Measurements from ENCODE around the gene S100A4. TPM values are rescaled to one million over a fixed set of nuclear protein-coding genes. Genes with fewer than 3 reads are reported as not detected.
A peak's percentile ranks its signal among the peaks of the same experiment; 100 is the strongest.

S100A4 gene
- total RNA-seq, 1 experiment from 2014 or later: 22.7 TPM

DNA sequence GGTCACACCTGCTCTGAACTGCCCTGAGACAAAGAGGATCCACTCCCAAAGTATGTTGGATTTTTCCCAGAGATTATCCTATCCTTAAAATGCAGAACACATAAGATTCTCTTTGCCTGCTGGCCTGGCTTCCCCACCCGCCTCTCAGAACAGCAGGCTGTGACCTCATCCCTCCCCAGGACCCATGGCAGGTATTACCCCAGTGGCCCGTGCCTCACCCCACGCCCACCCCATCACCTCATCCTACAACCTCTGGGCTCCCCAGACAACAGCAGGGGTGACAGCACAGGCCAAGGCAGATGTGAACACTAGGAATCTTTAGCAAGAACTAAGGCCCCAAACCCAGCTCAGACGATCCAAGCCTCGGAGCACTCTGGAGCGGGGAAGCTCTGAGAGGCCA is 50.1 kb downstream of the S100A4 start:
- CTCF ChIA-PET: interaction anchor here (0.6 to 4.3 kb wide), 39 partner anchors 8 to 236 kb away, joined by 3 to 169 read pairs (median 7); partner anchors contain the start of genes CHTOP, PGLYRP3, PGLYRP4 and S100A13
- TF ChIP-seq GABPB1 (CRISPR knock-in tag; IDR thresholded peaks at IDR 0.05): no peak
- TF ChIP-seq, protein P1, sequence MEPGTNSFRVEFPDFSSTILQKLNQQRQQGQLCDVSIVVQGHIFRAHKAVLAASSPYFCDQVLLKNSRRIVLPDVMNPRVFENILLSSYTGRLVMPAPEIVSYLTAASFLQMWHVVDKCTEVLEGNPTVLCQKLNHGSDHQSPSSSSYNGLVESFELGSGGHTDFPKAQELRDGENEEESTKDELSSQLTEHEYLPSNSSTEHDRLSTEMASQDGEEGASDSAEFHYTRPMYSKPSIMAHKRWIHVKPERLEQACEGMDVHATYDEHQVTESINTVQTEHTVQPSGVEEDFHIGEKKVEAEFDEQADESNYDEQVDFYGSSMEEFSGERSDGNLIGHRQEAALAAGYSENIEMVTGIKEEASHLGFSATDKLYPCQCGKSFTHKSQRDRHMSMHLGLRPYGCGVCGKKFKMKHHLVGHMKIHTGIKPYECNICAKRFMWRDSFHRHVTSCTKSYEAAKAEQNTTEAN (CRISPR knock-in tag; IDR thresholded peaks at IDR 0.05): no peak
- TF ChIP-seq MYBL2 (CRISPR knock-in tag; IDR thresholded peaks at IDR 0.05): no peak
- TF ChIP-seq EMX1 (CRISPR knock-in tag; IDR thresholded peaks at IDR 0.05): no peak
- TF ChIP-seq GTF2I (CRISPR knock-in tag; conservative IDR thresholded peaks at IDR 0.05): no peak
- TF ChIP-seq, protein P2, sequence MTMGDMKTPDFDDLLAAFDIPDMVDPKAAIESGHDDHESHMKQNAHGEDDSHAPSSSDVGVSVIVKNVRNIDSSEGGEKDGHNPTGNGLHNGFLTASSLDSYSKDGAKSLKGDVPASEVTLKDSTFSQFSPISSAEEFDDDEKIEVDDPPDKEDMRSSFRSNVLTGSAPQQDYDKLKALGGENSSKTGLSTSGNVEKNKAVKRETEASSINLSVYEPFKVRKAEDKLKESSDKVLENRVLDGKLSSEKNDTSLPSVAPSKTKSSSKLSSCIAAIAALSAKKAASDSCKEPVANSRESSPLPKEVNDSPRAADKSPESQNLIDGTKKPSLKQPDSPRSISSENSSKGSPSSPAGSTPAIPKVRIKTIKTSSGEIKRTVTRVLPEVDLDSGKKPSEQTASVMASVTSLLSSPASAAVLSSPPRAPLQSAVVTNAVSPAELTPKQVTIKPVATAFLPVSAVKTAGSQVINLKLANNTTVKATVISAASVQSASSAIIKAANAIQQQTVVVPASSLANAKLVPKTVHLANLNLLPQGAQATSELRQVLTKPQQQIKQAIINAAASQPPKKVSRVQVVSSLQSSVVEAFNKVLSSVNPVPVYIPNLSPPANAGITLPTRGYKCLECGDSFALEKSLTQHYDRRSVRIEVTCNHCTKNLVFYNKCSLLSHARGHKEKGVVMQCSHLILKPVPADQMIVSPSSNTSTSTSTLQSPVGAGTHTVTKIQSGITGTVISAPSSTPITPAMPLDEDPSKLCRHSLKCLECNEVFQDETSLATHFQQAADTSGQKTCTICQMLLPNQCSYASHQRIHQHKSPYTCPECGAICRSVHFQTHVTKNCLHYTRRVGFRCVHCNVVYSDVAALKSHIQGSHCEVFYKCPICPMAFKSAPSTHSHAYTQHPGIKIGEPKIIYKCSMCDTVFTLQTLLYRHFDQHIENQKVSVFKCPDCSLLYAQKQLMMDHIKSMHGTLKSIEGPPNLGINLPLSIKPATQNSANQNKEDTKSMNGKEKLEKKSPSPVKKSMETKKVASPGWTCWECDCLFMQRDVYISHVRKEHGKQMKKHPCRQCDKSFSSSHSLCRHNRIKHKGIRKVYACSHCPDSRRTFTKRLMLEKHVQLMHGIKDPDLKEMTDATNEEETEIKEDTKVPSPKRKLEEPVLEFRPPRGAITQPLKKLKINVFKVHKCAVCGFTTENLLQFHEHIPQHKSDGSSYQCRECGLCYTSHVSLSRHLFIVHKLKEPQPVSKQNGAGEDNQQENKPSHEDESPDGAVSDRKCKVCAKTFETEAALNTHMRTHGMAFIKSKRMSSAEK (CRISPR knock-in tag; IDR thresholded peaks at IDR 0.05; ENCODE audit: borderline replicate concordance): no peak
- no peak for TF ChIP-seq CREM (CRISPR knock-in tag; IDR thresholded peaks at IDR 0.05)
- TF ChIP-seq, protein P3, sequence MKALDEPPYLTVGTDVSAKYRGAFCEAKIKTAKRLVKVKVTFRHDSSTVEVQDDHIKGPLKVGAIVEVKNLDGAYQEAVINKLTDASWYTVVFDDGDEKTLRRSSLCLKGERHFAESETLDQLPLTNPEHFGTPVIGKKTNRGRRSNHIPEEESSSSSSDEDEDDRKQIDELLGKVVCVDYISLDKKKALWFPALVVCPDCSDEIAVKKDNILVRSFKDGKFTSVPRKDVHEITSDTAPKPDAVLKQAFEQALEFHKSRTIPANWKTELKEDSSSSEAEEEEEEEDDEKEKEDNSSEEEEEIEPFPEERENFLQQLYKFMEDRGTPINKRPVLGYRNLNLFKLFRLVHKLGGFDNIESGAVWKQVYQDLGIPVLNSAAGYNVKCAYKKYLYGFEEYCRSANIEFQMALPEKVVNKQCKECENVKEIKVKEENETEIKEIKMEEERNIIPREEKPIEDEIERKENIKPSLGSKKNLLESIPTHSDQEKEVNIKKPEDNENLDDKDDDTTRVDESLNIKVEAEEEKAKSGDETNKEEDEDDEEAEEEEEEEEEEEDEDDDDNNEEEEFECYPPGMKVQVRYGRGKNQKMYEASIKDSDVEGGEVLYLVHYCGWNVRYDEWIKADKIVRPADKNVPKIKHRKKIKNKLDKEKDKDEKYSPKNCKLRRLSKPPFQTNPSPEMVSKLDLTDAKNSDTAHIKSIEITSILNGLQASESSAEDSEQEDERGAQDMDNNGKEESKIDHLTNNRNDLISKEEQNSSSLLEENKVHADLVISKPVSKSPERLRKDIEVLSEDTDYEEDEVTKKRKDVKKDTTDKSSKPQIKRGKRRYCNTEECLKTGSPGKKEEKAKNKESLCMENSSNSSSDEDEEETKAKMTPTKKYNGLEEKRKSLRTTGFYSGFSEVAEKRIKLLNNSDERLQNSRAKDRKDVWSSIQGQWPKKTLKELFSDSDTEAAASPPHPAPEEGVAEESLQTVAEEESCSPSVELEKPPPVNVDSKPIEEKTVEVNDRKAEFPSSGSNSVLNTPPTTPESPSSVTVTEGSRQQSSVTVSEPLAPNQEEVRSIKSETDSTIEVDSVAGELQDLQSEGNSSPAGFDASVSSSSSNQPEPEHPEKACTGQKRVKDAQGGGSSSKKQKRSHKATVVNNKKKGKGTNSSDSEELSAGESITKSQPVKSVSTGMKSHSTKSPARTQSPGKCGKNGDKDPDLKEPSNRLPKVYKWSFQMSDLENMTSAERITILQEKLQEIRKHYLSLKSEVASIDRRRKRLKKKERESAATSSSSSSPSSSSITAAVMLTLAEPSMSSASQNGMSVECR (CRISPR knock-in tag; IDR thresholded peaks at IDR 0.05; ENCODE audit: borderline replicate concordance): no peak
- TF ChIP-seq ZNF121 (CRISPR knock-in tag; IDR thresholded peaks at IDR 0.05): no peak
- no peak for TF ChIP-seq JAZF1 (CRISPR knock-in tag; IDR thresholded peaks at IDR 0.05)
- no peak for TF ChIP-seq ZNF232 (CRISPR knock-in tag; IDR thresholded peaks at IDR 0.05)
- no peak for TF ChIP-seq ZNF416 (CRISPR knock-in tag; IDR thresholded peaks at IDR 0.05)
- TF ChIP-seq NFYB (CRISPR knock-in tag; conservative IDR thresholded peaks at IDR 0.05; ENCODE audit: low read depth): no peak
- no peak for TF ChIP-seq ZNF263 (CRISPR knock-in tag; IDR thresholded peaks at IDR 0.05; ENCODE audit: low read depth)
- no peak for TF ChIP-seq PRRX2 (CRISPR knock-in tag; IDR thresholded peaks at IDR 0.05)
- no peak for TF ChIP-seq GRHL2 (CRISPR knock-in tag; IDR thresholded peaks at IDR 0.05; ENCODE audit: insufficient replicate concordance, severe bottlenecking)
- TF ChIP-seq, protein P4, sequence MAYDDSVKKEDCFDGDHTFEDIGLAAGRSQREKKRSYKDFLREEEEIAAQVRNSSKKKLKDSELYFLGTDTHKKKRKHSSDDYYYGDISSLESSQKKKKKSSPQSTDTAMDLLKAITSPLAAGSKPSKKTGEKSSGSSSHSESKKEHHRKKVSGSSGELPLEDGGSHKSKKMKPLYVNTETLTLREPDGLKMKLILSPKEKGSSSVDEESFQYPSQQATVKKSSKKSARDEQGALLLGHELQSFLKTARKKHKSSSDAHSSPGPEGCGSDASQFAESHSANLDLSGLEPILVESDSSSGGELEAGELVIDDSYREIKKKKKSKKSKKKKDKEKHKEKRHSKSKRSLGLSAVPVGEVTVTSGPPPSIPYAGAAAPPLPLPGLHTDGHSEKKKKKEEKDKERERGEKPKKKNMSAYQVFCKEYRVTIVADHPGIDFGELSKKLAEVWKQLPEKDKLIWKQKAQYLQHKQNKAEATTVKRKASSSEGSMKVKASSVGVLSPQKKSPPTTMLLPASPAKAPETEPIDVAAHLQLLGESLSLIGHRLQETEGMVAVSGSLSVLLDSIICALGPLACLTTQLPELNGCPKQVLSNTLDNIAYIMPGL (CRISPR knock-in tag; IDR thresholded peaks at IDR 0.05): no peak
- no peak for TF ChIP-seq ZNF138 (CRISPR knock-in tag; conservative IDR thresholded peaks at IDR 0.05)
- Mint-ChIP-seq H3K9me3 (no peaks in the 10 kb centered on the region), H3K27me3 (ENCODE audit: low read depth) (no peaks in the 10 kb centered on the region; the same call in 1 of the 2 replicates), H3K4me3 (no peak overlapping the region), H3K27ac (peak overlapping the region; percentile 8; the same call in 1 of the 2 replicates), H3K4me1 (peaks cover 20% of the 10 kb centered on the region), H3K36me3 (no peaks in the 10 kb centered on the region)
- ATAC-seq (no peak), DNase-seq (ENCODE audit: low spot score) (no peak)
- POLR2A ChIA-PET: interaction anchor here (0.5 to 1.6 kb wide), 5 partner anchors 29 to 1871 kb away, joined by 3 to 7 read pairs (median 5); partner anchors contain the start of gene CHTOP

Measured in WTC11 (cell line).